Activated effector memory CD4-positive, alpha-beta T cell treated with anti-CD3 and anti-CD28 coated beads, Interleukin-2, amount 50 U/mL, for 16 hours (primary cell): ENCODE results near the gene MTFR1L.

Experiments used
- DNase-seq: peaks from one replicate; pipeline ENCODE4 v3.0.0-alpha.2; 2020

The MTFR1L gene

GRCh38 chr1:25864434-25864833 lies 44.7 kb downstream of the MTFR1L start:
- no peak for DNase-seq

- DNase-seq: no peak
Measured at GRCh38 chr1:25866288-25866687, 46.5 kb downstream of the MTFR1L start.

DNA sequence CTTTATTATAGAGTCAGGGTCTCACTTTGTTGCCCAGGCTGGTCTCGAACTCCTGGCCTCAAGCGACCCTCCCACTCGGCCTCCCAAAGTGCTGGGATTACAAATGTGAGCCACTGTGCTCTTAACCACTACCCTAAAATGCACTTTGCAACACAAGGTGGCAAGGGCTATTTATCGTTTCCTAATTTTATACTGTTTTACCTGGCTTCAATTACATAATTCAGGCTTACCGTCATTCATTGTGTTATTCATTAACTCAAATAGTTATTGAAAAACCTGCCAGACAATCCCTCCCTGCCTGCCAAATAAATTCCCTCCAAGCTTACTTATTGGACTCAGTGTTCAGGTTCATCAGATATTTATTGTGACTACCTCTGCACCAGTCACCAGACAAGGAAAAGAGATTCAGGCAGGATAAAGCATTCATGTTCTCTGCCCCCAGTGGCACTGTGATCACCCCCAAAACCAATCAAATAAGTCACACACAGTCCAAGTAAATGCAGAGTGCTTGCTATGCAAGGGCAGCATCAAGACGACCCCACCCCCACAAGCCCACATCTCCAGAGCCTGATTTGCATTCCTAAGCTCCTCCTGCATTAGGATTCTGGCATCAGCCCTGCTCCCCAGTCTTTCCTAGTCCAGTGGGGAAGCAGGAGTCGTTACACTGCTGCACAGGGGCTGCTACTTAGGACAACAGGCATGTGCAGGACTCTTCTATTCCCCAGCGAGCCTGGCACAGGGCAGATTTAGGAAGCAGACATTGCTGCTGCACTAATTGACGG lies 47.6 kb downstream of the MTFR1L start:
- DNase-seq: no peak

DNA sequence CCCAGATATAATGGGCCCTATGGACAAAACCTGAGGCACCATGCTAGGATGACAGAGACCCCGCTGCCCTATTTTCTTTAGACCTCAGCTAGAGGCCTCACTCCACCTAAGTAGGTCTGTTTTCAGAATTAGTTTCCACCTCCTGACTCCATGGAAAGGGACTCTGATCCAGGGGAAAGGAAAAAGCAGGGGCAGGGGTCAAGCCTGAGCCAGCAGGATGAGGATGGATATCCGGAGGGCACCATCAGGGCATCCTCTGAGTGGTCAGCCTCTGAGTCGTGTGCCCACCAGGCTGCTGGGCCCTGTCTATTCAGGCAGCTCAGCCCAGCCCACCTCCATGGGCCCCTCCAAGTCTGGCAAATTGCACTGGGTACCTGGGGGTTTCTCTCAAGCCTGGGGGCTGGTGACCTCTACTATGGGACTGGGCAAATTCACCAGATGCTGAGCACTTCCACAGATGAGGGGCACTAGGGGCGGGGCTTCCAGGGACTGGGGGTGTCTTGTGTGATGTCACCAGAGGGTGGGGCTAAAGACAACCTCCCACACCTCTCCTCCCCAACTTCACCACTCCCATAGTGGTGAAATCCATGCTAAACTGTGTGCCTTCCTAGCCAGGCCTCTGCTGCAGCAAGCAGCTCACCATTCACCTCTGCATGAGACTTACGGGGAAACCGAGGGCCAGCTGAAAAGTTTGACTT lies 50.3 kb downstream of the MTFR1L start:
- DNase-seq: peak; percentile 30

DNA sequence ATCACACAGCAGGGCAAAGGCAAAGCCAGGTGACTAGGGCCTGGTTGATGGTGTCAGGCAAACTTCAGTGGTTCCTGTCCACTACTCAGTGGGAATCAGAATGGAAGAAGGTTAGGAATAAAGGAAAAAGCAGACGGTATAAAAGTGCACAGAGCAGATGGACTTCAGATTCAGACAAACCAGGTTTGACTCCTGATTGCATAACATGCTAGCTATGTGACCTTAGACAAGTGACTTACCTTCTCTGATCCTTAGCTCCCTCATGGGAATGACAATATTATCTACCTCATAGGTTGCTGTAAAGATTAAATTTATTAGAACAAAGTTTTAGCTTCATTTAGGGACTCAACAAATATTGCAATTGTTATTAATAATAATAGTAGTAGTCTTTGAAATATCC lies 50.9 kb downstream of the MTFR1L start:
- DNase-seq: no peak

GRCh38 chr1:25871086-25871703 lies 51.4 kb downstream of the MTFR1L start:
- DNase-seq: no peak

DNA sequence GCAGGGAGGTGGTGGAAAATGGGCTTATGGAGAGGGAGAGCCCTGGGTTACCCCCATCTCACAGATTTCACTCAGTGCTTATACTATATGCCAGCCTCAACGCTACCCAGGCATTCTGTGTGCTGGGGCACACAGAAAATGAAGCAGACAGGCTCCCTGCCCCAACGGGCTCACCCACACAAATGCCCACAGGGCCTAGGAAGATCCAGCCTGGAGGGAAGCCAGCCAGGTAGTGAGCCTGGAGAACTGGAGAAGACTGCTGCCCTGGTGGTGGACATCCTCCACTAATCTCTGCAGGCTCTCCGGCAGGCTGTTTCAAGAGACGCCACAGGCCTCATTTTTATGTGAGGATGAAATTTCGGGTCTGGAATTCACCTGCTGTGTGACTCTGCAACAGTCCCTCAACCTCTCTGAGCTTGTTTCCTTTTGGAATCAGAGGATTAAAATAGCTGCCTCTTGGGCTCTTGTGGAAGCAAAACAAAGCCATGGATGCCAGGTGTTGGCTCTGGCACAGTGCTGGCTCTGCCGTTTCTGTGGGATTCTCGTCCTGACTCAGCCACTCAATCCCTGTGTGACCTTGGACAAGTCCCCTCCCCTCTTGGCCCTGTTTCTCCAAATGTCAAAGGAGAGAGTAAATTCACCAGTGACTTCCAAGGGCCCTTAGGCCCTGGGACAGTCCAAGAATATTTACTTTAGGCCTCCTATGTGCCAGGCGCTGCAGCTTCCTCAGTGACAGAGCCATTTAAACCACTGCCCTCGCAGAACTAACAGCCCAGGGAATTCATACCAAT lies 52.1 kb downstream of the MTFR1L start:
- no peak for DNase-seq

GRCh38 chr1:25872713-25873112 lies 53.0 kb downstream of the MTFR1L start:
- no peak for DNase-seq

DNA sequence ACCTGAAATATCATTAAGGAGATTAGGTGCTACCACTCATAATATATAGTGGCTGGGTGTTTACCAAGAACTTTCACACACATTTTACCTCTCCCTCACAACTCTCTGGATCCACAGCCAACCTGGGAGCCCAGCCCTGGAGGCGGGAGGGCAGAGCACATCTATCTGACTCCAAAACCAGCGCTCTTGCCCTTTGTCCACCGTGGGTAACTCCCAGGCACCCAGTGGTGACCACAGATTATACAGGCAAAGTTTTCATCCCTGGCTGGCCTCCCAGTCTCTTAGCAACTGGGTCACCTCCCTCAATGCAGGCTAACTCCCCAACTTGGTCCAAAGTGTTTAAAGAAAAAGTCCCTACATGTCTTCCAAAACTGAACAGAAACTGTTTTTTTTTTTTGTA lies 53.4 kb downstream of the MTFR1L start:
- no peak for DNase-seq

GRCh38 chr1:25874209-25874608 lies 54.5 kb downstream of the MTFR1L start:
- DNase-seq: no peak

DNA sequence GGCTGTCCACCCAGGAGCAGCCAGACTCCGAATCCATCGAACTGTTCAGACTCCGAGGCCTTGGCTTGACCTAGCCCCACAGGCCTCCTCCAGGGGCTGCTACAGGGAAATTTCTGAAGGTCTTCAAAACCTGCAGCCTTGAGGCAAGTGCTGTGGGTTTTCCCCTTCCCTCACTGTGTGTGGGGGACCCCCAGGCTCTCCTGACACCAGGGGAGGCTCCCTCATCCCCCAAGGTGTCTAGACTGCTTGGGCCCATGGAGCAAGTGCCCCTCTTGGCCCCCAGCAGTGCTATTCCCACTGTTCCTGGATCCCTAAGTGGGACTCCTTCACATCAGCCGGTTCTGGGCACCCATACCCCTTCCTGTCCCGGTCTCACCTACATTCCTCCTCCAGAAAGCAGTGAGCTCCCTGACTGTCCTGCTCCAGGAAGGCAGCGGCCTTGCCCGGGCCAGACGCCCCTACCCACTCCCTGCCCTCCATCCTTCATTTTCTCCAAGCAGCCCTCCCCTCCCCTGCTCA lies 54.9 kb downstream of the MTFR1L start:
- DNase-seq: no peak

DNA sequence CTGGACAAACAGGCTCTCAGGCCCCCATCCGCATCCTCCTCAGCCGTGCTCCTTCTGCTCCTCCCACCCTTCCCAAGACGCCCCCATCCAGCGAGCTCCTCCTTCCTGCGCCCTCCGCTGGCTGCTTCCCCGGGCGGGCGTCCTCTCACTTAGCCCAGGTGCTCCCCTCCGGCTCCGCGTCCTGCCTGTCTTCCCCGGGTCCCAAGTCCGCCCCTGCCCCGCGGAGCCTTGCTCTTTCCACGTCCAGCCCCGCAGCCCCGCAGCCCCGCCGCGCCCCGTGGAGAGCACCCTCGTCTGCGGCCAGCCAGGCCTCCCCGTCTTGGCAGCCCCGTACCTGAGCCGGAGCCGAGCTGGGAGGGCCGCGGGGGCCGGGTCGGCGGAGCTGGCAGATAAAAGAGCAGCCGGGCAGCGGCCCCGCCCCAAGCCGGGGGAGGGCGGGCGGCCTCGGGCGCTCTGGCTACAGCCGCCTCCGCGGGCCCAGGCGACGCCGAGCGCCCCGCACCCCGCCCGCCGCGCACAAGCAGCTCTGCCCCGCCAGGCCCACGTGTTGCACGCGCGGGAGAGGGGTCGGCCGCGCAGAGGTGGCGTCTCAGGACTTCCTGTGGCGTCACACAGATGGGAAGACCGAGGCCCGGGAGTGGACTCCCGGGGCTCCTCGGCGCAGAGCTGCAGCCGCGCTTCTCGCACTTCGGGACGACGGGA lies 55.6 kb downstream of the MTFR1L start, which contains the start of gene PAQR7:
TSS of gene PAQR7 (minus strand) at position 555 of the 702 bp plus-strand sequence. CDS start 11,869 bp downstream, outside the sequence.
- DNase-seq: peak; percentile 86

GRCh38 chr1:25875856-25876692 lies 56.3 kb downstream of the MTFR1L start:
- peak; percentile 64 for DNase-seq

- DNase-seq: no peak
Measured at GRCh38 chr1:25876693-25877077, 56.9 kb downstream of the MTFR1L start.

DNA sequence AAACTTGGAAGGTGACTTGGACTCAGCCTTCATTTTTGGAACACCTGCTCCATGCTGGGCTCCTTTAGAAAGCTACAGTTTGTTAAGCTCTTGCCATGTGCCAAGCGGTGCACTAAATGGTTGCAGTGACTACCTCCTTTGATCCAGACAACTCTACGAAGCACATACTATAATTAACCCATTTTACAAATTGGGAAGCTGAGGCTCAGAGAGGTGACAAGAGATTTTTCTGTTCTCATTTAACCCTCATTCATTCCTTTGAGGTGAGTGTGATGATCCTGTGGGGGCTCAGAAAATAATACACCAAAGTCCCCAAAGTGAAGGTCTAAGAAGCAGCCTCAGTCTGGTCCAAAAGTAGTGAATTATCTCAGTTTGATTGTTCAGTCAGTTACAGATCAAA lies 57.4 kb downstream of the MTFR1L start:
- DNase-seq: no peak

DNA sequence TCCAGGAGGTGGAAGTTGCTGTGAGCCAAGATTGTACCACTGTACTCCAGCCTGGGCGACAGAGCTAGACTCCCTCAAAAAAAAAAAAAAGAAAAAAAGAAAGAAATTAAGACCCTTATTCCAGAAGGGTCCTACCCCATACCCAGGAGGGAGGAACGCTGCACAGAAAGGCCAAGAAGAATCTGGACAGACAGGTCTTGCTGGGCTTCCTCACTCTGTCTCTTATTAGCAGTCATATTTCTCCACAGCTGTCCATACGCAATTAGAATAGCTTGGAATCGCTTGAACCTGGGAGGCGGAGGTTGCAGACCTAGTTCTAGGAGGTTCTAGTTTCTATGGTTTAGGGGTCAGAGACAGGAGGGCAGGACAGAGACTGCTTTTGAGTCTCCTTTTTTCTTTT lies 58.9 kb downstream of the MTFR1L start:
- no peak for DNase-seq

DNA sequence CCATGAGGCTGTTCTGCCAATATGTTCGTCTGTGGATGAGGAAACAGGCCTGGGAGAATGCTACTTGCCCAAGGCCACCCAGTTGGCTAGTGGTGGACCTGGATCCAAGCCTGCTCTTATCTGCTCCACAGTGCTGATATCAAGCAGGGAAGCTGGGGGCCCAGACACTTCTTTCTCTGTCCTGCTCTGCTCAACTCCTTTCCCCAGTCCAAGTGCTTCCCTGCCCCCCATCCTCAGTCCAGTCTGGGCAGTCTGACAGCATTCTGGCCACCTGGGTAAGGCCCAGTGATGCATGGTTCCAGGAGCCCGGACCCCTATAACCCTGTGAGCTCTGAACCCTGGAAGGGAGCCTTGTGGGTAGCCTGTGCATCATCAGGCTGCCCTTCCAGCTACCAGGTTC lies 59.9 kb downstream of the MTFR1L start:
- DNase-seq: no peak

DNA sequence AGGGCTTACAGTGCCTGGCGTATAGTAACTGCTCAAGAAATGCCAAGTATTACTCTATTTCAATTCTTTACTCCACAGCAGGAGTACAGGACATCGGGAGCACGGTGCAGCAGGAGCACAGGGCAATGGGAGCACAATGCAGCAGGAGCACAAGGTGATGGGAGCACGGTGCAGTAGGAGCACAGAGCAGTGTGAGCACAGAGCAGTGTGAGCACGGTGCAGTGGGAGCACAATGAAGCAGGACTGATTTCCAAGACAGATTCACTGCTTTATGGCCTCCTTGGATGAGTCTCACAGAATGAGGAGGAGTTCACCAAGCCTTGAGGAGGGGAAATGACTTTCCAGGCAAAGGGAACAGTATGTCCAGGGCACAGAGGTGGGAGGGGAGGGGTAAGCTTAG lies 60.8 kb downstream of the MTFR1L start:
- DNase-seq: no peak

DNA sequence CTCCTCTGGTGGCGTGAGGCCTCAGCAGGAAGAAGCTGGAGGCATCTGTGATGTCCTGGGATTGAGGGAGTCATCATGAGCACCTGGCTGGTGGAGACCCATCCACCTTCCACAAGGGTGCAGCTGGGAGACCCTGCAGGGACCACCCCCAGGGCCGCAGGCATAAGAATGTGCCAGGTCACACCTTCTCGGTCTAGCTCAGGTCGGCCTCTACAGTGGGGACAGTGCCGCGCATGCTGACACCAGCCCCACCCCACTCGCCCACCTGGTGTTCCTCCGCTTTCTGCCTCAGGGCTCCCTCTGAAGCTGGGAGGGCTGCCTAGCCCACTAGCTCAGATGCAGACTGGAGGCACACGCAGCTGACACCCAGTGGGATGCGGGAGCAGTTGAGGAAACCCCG lies 61.5 kb downstream of the MTFR1L start:
- DNase-seq: no peak
